GM12891 (cell line): ENCODE results near the gene FIGN.

Experiments used
- DNase-seq: peaks from one replicate; pipeline ENCODE4 v3.0.0; 2011; ENCODE audit warnings: low spot score; ENCODE audit not compliant: insufficient read length
- FAIRE-seq: peaks from 2 replicates; lab custom pipeline; 2011; peaks lifted over from hg19 to GRCh38; lab: Jason Lieb, UNC
- PAX5 ChIP-seq: IDR thresholded peaks from 2 replicates; pipeline ENCODE4 v1.6.1; 2011; ENCODE audit warnings: low read length, moderate library complexity, mild to moderate bottlenecking; ENCODE audit not compliant: insufficient read depth, severe bottlenecking
- POLR2A ChIP-seq: IDR thresholded peaks from 2 replicates; pipeline ENCODE4 v1.6.1; 2011; ENCODE audit warnings: low read depth, low read length, control low read depth
- POLR2AphosphoS5 ChIP-seq: IDR thresholded peaks from 2 replicates; pipeline ENCODE4 v1.6.1; 2011; ENCODE audit warnings: low read depth, low read length, control low read depth
- POU2F2 ChIP-seq: IDR thresholded peaks from 2 replicates; pipeline ENCODE4 v1.6.1; 2011; ENCODE audit warnings: low read depth, mild to moderate bottlenecking, control low read depth, low read length, moderate library complexity
- SPI1 ChIP-seq: IDR thresholded peaks from 2 replicates; pipeline ENCODE4 v1.6.1; 2011; ENCODE audit warnings: low read depth, low read length, control low read depth
- TAF1 ChIP-seq: IDR thresholded peaks from 2 replicates; pipeline ENCODE4 v1.6.1; 2011; ENCODE audit warnings: low read depth, low read length, control low read depth

FIGN gene

GRCh38 chr2:163659224-163659623 lies 76.6 kb downstream of the FIGN start:
- TF ChIP-seq POLR2A (no peak), POLR2AphosphoS5 (no peak), POU2F2 (no peak), TAF1 (no peak), SPI1 (no peak), PAX5 (no peak)
- FAIRE-seq, result no peak
- DNase-seq, result no peak

GRCh38 chr2:163658556-163658955 lies 77.3 kb downstream of the FIGN start:
- TF ChIP-seq TAF1 (no peak), PAX5 (no peak), POLR2A (no peak), POU2F2 (no peak), POLR2AphosphoS5 (no peak), SPI1 (no peak)
- no peak for DNase-seq
- FAIRE-seq, result no peak

- TF ChIP-seq SPI1, result no peak
- TF ChIP-seq POLR2A, result no peak
- TF ChIP-seq POLR2AphosphoS5, result no peak
- no peak for TF ChIP-seq POU2F2
- no peak for TF ChIP-seq PAX5
- no peak for TF ChIP-seq TAF1
- DNase-seq (no peak), FAIRE-seq (no peak)
These were observed 78.5 kb downstream of the FIGN start for GRCh38 chr2:163657281-163657656.

- no peak for FAIRE-seq
- DNase-seq, result no peak
- TF ChIP-seq TAF1, result no peak
- TF ChIP-seq POLR2A, result no peak
- TF ChIP-seq SPI1, result no peak
- TF ChIP-seq POLR2AphosphoS5, result no peak
- no peak for TF ChIP-seq POU2F2
- no peak for TF ChIP-seq PAX5
These were observed 79.1 kb downstream of the FIGN start for GRCh38 chr2:163656622-163657280.

- no peak for DNase-seq
- FAIRE-seq, result no peak
- TF ChIP-seq SPI1 (no peak), POLR2A (no peak), POU2F2 (no peak), TAF1 (no peak), POLR2AphosphoS5 (no peak), PAX5 (no peak)
These were observed 80.1 kb downstream of the FIGN start for GRCh38 chr2:163655667-163656066.

- DNase-seq, result no peak
- FAIRE-seq, result no peak
- no peak for TF ChIP-seq POLR2A
- TF ChIP-seq PAX5, result no peak
- TF ChIP-seq SPI1, result no peak
- TF ChIP-seq TAF1, result no peak
- no peak for TF ChIP-seq POLR2AphosphoS5
- TF ChIP-seq POU2F2, result no peak
These were observed 83.1 kb downstream of the FIGN start for GRCh38 chr2:163652751-163653150.

- no peak for FAIRE-seq
- DNase-seq, result no peak
- TF ChIP-seq SPI1, result no peak
- TF ChIP-seq POLR2A, result no peak
- TF ChIP-seq PAX5, result no peak
- no peak for TF ChIP-seq POU2F2
- no peak for TF ChIP-seq POLR2AphosphoS5
- TF ChIP-seq TAF1, result no peak
These were observed 86.7 kb downstream of the FIGN start for GRCh38 chr2:163649080-163649479.

GRCh38 chr2:163647300-163647699 lies 88.5 kb downstream of the FIGN start:
- no peak for FAIRE-seq

GRCh38 chr2:163646687-163647086 lies 89.1 kb downstream of the FIGN start:
- FAIRE-seq, result no peak
- no peak for TF ChIP-seq SPI1
- TF ChIP-seq PAX5, result no peak
- TF ChIP-seq POLR2AphosphoS5, result no peak
- DNase-seq, result no peak

More at GRCh38 chr2:163647300-163647699, 88.5 kb downstream of the FIGN start:
- DNase-seq, result no peak
- TF ChIP-seq POLR2AphosphoS5 (no peak), PAX5 (no peak), SPI1 (no peak), TAF1 (no peak), POLR2A (no peak), POU2F2 (no peak)

- FAIRE-seq (no peak), DNase-seq (no peak)
- TF ChIP-seq POLR2AphosphoS5 (no peak), PAX5 (no peak), SPI1 (no peak), POLR2A (no peak), TAF1 (no peak), POU2F2 (no peak)
These were observed 91.6 kb downstream of the FIGN start for GRCh38 chr2:163644238-163644637.

- no peak for FAIRE-seq
- DNase-seq, result no peak
- TF ChIP-seq TAF1 (no peak), POLR2A (no peak), PAX5 (no peak), POLR2AphosphoS5 (no peak), POU2F2 (no peak), SPI1 (no peak)
These were observed 93.8 kb downstream of the FIGN start for GRCh38 chr2:163641986-163642385.
